Ishikawa (cell line): ENCODE data around the gene SESTD1.

Experiments
- CEBPB ChIP-seq: IDR thresholded peaks from 2 replicates; pipeline ENCODE4 v1.6.1; 2012
- CREB1 ChIP-seq: IDR thresholded peaks from 2 replicates; pipeline ENCODE4 v1.6.1; 2012; ENCODE audit warnings: low read depth
- EGR1 ChIP-seq: IDR thresholded peaks from 2 replicates; pipeline ENCODE4 v1.6.1; 2012
- EP300 ChIP-seq: IDR thresholded peaks from 2 replicates; pipeline ENCODE4 v1.6.1; 2012; ENCODE audit warnings: borderline replicate concordance
- FOXM1 ChIP-seq: IDR thresholded peaks from 2 replicates; pipeline ENCODE4 v1.6.1; 2012; ENCODE audit warnings: low read depth, borderline replicate concordance
- MAX ChIP-seq: IDR thresholded peaks from 2 replicates; pipeline ENCODE4 v1.6.1; 2012
- NFIC ChIP-seq: IDR thresholded peaks from 2 replicates; pipeline ENCODE4 v1.6.1; 2012
- RAD21 ChIP-seq: IDR thresholded peaks from 2 replicates; pipeline ENCODE4 v1.6.1; 2012; ENCODE audit warnings: low read depth
- REST ChIP-seq: IDR thresholded peaks from 2 replicates; pipeline ENCODE4 v1.6.1; 2012; ENCODE audit warnings: low read depth, mild to moderate bottlenecking
- TAF1 ChIP-seq: IDR thresholded peaks from 2 replicates; pipeline ENCODE4 v1.6.1; 2012; ENCODE audit warnings: low read depth, mild to moderate bottlenecking
- TCF12 ChIP-seq: IDR thresholded peaks from 2 replicates; pipeline ENCODE4 v1.6.1; 2012; ENCODE audit warnings: low read depth
- TEAD4 ChIP-seq: IDR thresholded peaks from 2 replicates; pipeline ENCODE4 v1.6.1; 2012
- USF1 ChIP-seq: IDR thresholded peaks from 2 replicates; pipeline ENCODE4 v1.6.1; 2012
- YY1 ChIP-seq: IDR thresholded peaks from 2 replicates; pipeline ENCODE4 v1.6.1; 2012; ENCODE audit warnings: low read depth
- ZBTB7A ChIP-seq: IDR thresholded peaks from 2 replicates; pipeline ENCODE4 v1.6.1; 2012; ENCODE audit warnings: low read depth

SESTD1 gene

GRCh38 chr2:179226203-179226960 is 38.2 kb downstream of the SESTD1 start:
- TF ChIP-seq YY1 (no peak), NFIC (peak; percentile 71)

- no peak for TF ChIP-seq NFIC
- no peak for TF ChIP-seq YY1
- TF ChIP-seq CREB1, result no peak
- no peak for TF ChIP-seq TEAD4
These were observed 40.3 kb downstream of the SESTD1 start for GRCh38 chr2:179224361-179224760.

- TF ChIP-seq ZBTB7A, result no peak
- no peak for TF ChIP-seq FOXM1
- no peak for TF ChIP-seq EGR1
- TF ChIP-seq NFIC, result no peak
- TF ChIP-seq MAX, result no peak
- TF ChIP-seq EP300, result no peak
- TF ChIP-seq CEBPB, result no peak
- TF ChIP-seq TAF1, result no peak
- no peak for TF ChIP-seq YY1
- no peak for TF ChIP-seq TEAD4
- no peak for TF ChIP-seq TCF12
- TF ChIP-seq RAD21, result no peak
- no peak for TF ChIP-seq CREB1
- no peak for TF ChIP-seq USF1
- TF ChIP-seq REST, result no peak
These were observed 42.6 kb downstream of the SESTD1 start for GRCh38 chr2:179222076-179222475.

GRCh38 chr2:179218848-179219594 is 45.6 kb downstream of the SESTD1 start:
- peak; percentile 90 for TF ChIP-seq RAD21
- TF ChIP-seq ZBTB7A, result no peak

GRCh38 chr2:179211355-179211754 is 53.3 kb downstream of the SESTD1 start:
- no peak for TF ChIP-seq RAD21
- no peak for TF ChIP-seq EP300
- no peak for TF ChIP-seq CREB1
- TF ChIP-seq ZBTB7A, result no peak
- no peak for TF ChIP-seq USF1
- no peak for TF ChIP-seq TEAD4
- no peak for TF ChIP-seq TAF1
- TF ChIP-seq EGR1, result no peak
- no peak for TF ChIP-seq YY1
- TF ChIP-seq CEBPB, result no peak
- no peak for TF ChIP-seq TCF12
- TF ChIP-seq MAX, result no peak
- no peak for TF ChIP-seq REST
- no peak for TF ChIP-seq NFIC
- no peak for TF ChIP-seq FOXM1

GRCh38 chr2:179207047-179207446 is 57.6 kb downstream of the SESTD1 start:
- TF ChIP-seq REST (no peak), USF1 (no peak), YY1 (no peak)
